Colonic mucosa (tissue), 4 donors: ENCODE results near the gene CENPA. TPM values are rescaled to one million over a fixed set of nuclear protein-coding genes. Genes with fewer than 3 reads are reported as not detected.

Experiments used
- DNase-seq: peaks from one replicate; pipeline ENCODE4 v3.0.0-alpha.2; 2020
- H3K27ac ChIP-seq: fragments of 200-600 bp; one replicate; pipeline ENCODE4 v1.8.0; 2021
- H3K27me3 ChIP-seq: fragments of 200-600 bp; one replicate; pipeline ENCODE4 v1.8.0; 2021
- H3K36me3 ChIP-seq: fragments of 200-600 bp; one replicate; pipeline ENCODE4 v1.8.0; 2021
- H3K4me1 ChIP-seq: fragments of 200-600 bp; one replicate; pipeline ENCODE4 v1.8.0; 2021; ENCODE audit warnings: mild to moderate bottlenecking
- H3K4me3 ChIP-seq: fragments of 200-600 bp; one replicate; pipeline ENCODE4 v1.8.0; 2021
- H3K9ac ChIP-seq, 2 donors: one replicate each; pipeline ENCODE4 v1.7.0; 2013; ENCODE audit warnings: control low read depth in 2 of 2, low read depth in 2 of 2, low read length in 2 of 2
- H3K9me3 ChIP-seq: fragments of 200-600 bp; one replicate; pipeline ENCODE4 v1.8.0; 2021
- CTCF ChIP-seq: fragments of 200-600 bp; IDR thresholded peaks from one replicate; pipeline ENCODE4 v1.8.0; 2022; ENCODE audit warnings: antibody characterized with exemption, mild to moderate bottlenecking
- intact Hi-C: fragments of 100-400 bp; cut with DNase I; formaldehyde crosslinking; loops from one replicate; pipeline ENCODE4 v1.14.1; 2022
- total RNA-seq, 2 donors: library from RNA; stranded (reverse); fragmentation: NEBNext Ultra II Directional in 1 of 2; extraction: Animal tissue kit (Norgen Biotek cat#: 25700) in 1 of 2; gene quantifications; one replicate each; pipeline ENCODE4 v1.2.1, GENCODE V29; 2021
- donor health status: healthy.
- donor health status: DM: no; HTN: no; CAD: no.
- donor health status: DM: no; HTN: no; CAD: no.

Gene CENPA
- total RNA-seq, 2 donors from 2014 or later = 6.5 to 22.7 TPM

GRCh38 chr2:26805241-26805676 is 19.4 kb downstream of the CENPA start:
- intact Hi-C loops = no loop called here
- no peak for TF ChIP-seq CTCF
- Histone ChIP-seq H3K4me3 (no peak overlapping the region), H3K27me3 (no peaks in the 10 kb centered on the region), H3K9me3 (no peaks in the 10 kb centered on the region), H3K4me1 (no peaks in the 10 kb centered on the region), H3K9ac (no peak overlapping the region), H3K27ac (no peak overlapping the region), H3K36me3 (no peaks in the 10 kb centered on the region)
- no peak for DNase-seq

DNA sequence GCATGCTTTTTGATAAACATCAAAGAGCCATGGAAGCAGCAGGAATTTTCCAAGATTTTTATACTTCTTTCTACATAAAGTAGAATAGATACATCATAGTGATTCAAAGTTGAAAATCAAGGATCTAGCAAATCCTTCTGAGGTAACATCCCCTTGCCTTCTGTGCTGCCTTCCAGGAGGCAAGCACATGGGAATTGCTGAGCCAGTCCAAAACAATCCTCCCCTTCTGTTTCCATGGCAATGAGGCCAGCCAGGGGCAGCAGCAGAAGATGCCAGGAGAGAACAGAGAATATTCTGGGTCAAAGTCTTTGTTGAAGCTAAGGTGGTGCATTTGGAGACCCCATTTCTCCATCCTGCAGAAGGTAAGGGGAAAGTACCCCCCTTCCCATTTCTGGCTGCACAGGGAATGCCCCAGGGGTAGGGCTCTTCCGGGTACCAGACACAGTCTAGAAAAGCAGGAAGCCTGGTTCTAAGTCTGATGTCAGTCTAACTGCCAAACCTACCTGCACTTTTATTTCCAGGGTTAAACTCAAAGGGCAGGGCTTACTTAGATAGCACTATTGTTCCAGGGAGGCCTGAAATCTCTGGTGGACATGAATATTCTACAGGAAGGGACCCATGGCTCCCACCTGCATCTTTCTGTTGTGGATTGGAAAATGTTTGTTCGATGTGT is 22.1 kb downstream of the CENPA start:
- H3K9me3 ChIP-seq = no peaks in the 10 kb centered on the region
- no peak for DNase-seq
- H3K4me3 ChIP-seq = no peak overlapping the region
- H3K36me3 ChIP-seq = no peaks in the 10 kb centered on the region
- intact Hi-C loops = no loop called here
- H3K4me1 ChIP-seq = no peaks in the 10 kb centered on the region
- H3K27ac ChIP-seq = no peak overlapping the region
- no peak for TF ChIP-seq CTCF
- H3K27me3 ChIP-seq = no peaks in the 10 kb centered on the region
- H3K9ac ChIP-seq = no peak overlapping the region

DNA sequence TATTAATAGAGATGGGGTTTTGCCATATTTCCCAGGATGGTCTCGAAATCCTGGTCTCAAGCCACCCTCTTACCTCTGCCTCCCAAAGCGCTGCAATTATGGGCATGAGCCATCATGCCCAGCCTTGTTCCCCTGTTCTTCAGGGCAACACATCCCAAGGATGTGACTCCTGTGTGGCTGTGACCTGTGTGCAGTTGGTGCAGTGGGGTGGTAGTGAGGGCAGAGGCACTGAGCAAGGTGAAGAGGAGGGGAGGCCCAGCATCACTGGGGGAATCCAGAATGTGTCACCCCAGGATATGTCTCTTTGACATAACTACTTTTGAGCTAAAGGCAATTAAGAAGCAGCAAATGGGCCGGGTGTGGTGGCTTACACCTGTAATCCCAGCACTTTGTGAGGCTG is 23.4 kb downstream of the CENPA start:
- no peaks in the 10 kb centered on the region for H3K27me3 ChIP-seq
- H3K36me3 ChIP-seq = no peaks in the 10 kb centered on the region
- no peak overlapping the region for H3K4me3 ChIP-seq
- H3K9ac ChIP-seq = no peak overlapping the region
- intact Hi-C loops = no loop called here
- H3K4me1 ChIP-seq = no peaks in the 10 kb centered on the region
- no peak for TF ChIP-seq CTCF
- no peak overlapping the region for H3K27ac ChIP-seq
- DNase-seq = no peak
- no peaks in the 10 kb centered on the region for H3K9me3 ChIP-seq

DNA sequence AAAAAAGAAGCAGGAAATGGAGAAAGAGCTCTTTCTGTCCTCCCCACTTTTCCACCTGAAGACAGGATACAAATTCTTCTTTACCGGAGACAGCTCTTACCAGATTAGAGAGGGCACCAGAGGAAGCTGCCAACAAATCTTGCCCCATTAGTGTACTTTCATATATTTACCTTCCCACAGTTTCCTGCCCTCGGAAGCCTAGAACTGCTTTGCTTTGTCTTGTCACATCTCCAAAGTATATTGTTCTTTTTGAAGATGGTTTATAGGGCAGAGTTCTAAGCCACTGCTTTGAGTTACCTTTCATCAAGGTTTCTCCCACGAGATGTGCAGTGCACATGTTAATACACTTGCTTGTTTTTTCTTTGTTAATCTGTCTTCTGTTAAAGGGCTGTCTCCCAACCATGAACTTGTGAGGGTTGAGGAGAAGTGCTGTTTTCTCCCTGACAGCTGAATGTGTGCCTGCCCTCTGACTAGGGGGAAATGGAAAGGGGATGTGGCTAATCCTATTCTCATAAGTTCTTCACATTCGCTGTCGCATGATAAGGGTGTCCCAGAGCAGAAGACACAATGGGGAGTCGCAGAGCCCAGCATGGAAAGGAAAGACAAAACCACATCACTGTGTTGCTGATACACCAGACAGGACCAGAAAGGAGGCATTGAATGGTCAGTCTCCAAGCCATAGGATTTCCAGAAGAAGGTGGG is 24.2 kb downstream of the CENPA start:
- no peaks in the 10 kb centered on the region for H3K36me3 ChIP-seq
- H3K4me3 ChIP-seq = no peak overlapping the region
- TF ChIP-seq CTCF = no peak
- no peak overlapping the region for H3K9ac ChIP-seq
- no peak for DNase-seq
- no peak overlapping the region for H3K27ac ChIP-seq
- intact Hi-C loops = no loop called here
- H3K9me3 ChIP-seq = no peaks in the 10 kb centered on the region
- no peaks in the 10 kb centered on the region for H3K27me3 ChIP-seq
- H3K4me1 ChIP-seq = no peaks in the 10 kb centered on the region

GRCh38 chr2:26811261-26811660 is 25.4 kb downstream of the CENPA start:
- intact Hi-C loops = no loop called here
- Histone ChIP-seq H3K27ac (no peak overlapping the region), H3K9me3 (no peaks in the 10 kb centered on the region), H3K4me1 (no peaks in the 10 kb centered on the region), H3K9ac (no peak overlapping the region), H3K36me3 (no peaks in the 10 kb centered on the region), H3K4me3 (no peak overlapping the region), H3K27me3 (no peaks in the 10 kb centered on the region)
- no peak for TF ChIP-seq CTCF
- DNase-seq = no peak
